Thoracic aorta (tissue), 2 donors: Measurements from ENCODE around the gene ZDHHC17. TPM values are rescaled to one million over a fixed set of nuclear protein-coding genes. Genes with fewer than 3 reads are reported as not detected.

Experiments
- ATAC-seq: fragments of 150-250 bp; one replicate; pipeline ENCODE4 v1.8.0; 2017; ENCODE audit warnings: low read depth; ENCODE audit not compliant: insufficient number of reproducible peaks, low FRiP score
- DNase-seq: peaks from one replicate; pipeline ENCODE4 v3.0.0-alpha.2; 2020; ENCODE audit warnings: low spot score
- H3K27ac ChIP-seq, 2 donors: fragments of 200-600 bp; sonication (generic); 1 replicate in 1 of 2; 2 replicates in 1 of 2; pipeline ENCODE4 v1.5.1; 2016; ENCODE audit warnings: mild to moderate bottlenecking in 2 of 2, moderate library complexity in 2 of 2
- H3K27me3 ChIP-seq: fragments of 200-600 bp; sonication (generic); replicated peaks from 2 replicates; pipeline ENCODE4 v1.6.0; 2016; ENCODE audit warnings: mild to moderate bottlenecking; ENCODE audit not compliant: insufficient read depth
- H3K36me3 ChIP-seq: fragments of 200-600 bp; sonication (generic); one replicate; pipeline ENCODE4 v1.5.1; 2016
- H3K4me1 ChIP-seq, 2 donors: fragments of 200-600 bp; sonication (generic); 1 replicate in 1 of 2; 2 replicates in 1 of 2; pipeline versions ENCODE4 v1.5.1 to v1.6.0; 2016; ENCODE audit warnings: low read depth in 2 of 2, mild to moderate bottlenecking in 1 of 2; ENCODE audit not compliant: control insufficient read depth in 1 of 2
- H3K4me3 ChIP-seq: fragments of 200-600 bp; sonication (generic); 2 replicates; pipeline ENCODE4 v1.5.1; 2016; ENCODE audit warnings: mild to moderate bottlenecking
- H3K9me3 ChIP-seq: fragments of 200-600 bp; sonication (generic); 2 replicates; pipeline ENCODE4 v1.5.1; 2016
- CTCF ChIP-seq: fragments of 200-600 bp; sonication (generic); IDR thresholded peaks from one replicate; pipeline ENCODE4 v1.5.1; 2019; ENCODE audit warnings: antibody characterized with exemption
- total RNA-seq, 2 donors: library from RNA; depleted of rRNA; stranded (reverse); fragments of >200 nt; gene quantifications; one replicate each; pipeline versions ENCODE4 v1.1.0 to v1.2.3, GENCODE V29; 2016

Gene ZDHHC17
- 10 to 100 TPM; 21.7 to 68.8 TPM for total RNA-seq

DNA sequence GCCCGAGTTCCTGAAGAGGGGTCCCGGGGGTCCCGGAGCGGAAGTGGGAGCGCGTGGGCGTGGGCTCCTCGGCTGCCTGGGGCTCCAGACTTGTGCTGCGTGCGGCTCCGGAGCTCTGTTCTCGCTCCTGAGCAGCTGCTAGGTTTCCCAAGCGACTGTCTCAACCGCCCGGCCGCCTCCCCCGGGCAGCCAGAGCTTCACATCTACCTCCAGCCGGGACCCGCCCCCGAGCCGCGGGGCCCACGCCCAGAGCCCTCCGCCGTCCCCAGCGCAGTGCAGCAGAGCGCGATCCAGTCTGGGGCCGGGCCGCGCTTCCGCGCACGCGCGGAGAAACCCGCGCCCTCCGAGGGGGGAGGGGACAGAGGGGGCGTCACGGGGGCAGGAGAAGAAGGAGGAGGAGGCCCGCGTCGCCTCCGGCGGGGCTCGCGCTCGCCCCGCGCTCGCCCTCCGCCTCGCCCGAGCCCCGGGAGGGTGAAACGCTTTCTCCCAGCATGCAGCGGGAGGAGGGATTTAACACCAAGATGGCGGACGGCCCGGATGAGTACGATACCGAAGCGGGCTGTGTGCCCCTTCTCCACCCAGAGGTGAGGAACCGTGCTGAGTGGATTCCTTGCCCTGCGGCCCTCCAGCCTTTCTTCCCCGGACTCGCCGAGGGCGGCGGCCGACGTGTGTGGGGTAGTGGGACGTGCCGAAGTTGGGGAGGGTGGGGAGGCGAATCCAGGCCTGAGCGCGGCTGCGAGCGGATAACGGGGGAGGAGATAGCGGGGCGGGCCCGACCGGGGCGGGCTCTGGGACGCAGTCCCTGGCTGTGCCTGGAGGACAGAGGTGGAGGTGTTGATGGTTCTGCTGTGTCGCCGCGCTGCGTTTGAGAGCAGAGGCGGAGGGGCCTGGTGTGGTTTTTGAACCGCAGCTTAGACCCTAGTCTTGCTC, at the start of gene ZDHHC17:
Gene ZDHHC17 (plus strand): TSS at position 370 of the 930 bp plus-strand sequence. CDS start 122 bp downstream, at position 492.
- Histone ChIP-seq H3K9me3 (no peaks in the 10 kb centered on the region), H3K4me1 (peaks cover 18 to 30% of the 10 kb centered on the region in 2 donors), H3K36me3 (no peaks in the 10 kb centered on the region), H3K27ac (peak within 1 kb of the TSS; percentile 83 to 96), H3K4me3 (peak within 1 kb of the TSS; percentile 85), H3K27me3 (no peaks in the 10 kb centered on the region)
- TF ChIP-seq CTCF = peak; percentile 16
- peak; percentile 88 for ATAC-seq
- DNase-seq = peak; percentile 65

DNA sequence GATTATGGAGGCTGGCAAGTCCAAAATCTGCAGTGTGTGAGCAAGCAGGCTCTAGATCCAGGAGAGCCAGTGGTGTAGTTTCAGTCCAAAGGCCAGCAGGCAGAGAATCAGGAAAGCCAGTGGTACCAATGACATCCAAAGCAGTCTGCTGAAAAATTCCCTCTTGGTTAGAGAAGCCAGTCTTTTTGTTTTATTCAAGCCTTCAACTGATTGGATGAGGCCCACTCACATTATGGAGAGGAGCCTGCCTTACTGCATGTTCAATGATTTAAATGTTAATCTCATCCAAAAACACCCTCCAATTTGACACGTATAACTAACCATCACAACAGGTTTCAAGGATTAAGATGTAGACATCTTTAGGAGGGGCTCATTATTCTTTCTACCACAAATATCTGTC, 49.5 kb upstream of the ZDHHC17 start:
- no peak for TF ChIP-seq CTCF
- Histone ChIP-seq H3K36me3 (no peaks in the 10 kb centered on the region), H3K4me3 (no peak overlapping the region), H3K4me1 (no peaks in the 10 kb centered on the region), H3K27ac (no peak overlapping the region), H3K9me3 (no peaks in the 10 kb centered on the region), H3K27me3 (no peaks in the 10 kb centered on the region)
- ATAC-seq = no peak
- DNase-seq = no peak

GRCh38 chr12:76714861-76715260, 49.1 kb upstream of the ZDHHC17 start:
- no peak for TF ChIP-seq CTCF
- no peak for DNase-seq
- H3K27ac ChIP-seq = no peak overlapping the region

GRCh38 chr12:76715332-76715731, 48.6 kb upstream of the ZDHHC17 start:
- H3K27me3 ChIP-seq = no peaks in the 10 kb centered on the region
- H3K4me3 ChIP-seq = no peak overlapping the region
- no peaks in the 10 kb centered on the region for H3K9me3 ChIP-seq
- DNase-seq = no peak
- no peak overlapping the region for H3K27ac ChIP-seq
- no peaks in the 10 kb centered on the region for H3K36me3 ChIP-seq
- no peak for ATAC-seq
- no peak for TF ChIP-seq CTCF
- H3K4me1 ChIP-seq = no peaks in the 10 kb centered on the region

More at GRCh38 chr12:76714861-76715260, 49.1 kb upstream of the ZDHHC17 start:
- H3K4me3 ChIP-seq = no peak overlapping the region
- H3K36me3 ChIP-seq = no peaks in the 10 kb centered on the region
- no peaks in the 10 kb centered on the region for H3K27me3 ChIP-seq
- no peak for ATAC-seq
- no peaks in the 10 kb centered on the region for H3K9me3 ChIP-seq
- no peaks in the 10 kb centered on the region for H3K4me1 ChIP-seq

GRCh38 chr12:76717314-76717713, 46.6 kb upstream of the ZDHHC17 start:
- ATAC-seq = no peak
- no peak overlapping the region for H3K4me3 ChIP-seq
- TF ChIP-seq CTCF = no peak

More at GRCh38 chr12:76717314-76717713, 46.6 kb upstream of the ZDHHC17 start:
- Histone ChIP-seq H3K27me3 (no peaks in the 10 kb centered on the region), H3K36me3 (no peaks in the 10 kb centered on the region), H3K27ac (no peak overlapping the region), H3K4me1 (no peaks in the 10 kb centered on the region), H3K9me3 (no peaks in the 10 kb centered on the region)
- DNase-seq = no peak
